Measurements from ENCODE around the gene FILIP1L.

The FILIP1L gene

GRCh38 chr3:99943931-99944761, 170.2 kb downstream of the FILIP1L start:
- DNase-seq: no peak

- DNase-seq: no peak
These were observed 173.1 kb downstream of the FILIP1L start for GRCh38 chr3:99941211-99941610.

GRCh38 chr3:99940350-99940749, 174.0 kb downstream of the FILIP1L start:
- no peak for DNase-seq

GRCh38 chr3:99939876-99940275, 174.4 kb downstream of the FILIP1L start:
- DNase-seq: no peak

- DNase-seq: no peak
These were observed 175.9 kb downstream of the FILIP1L start for GRCh38 chr3:99938270-99938911.

- no peak for DNase-seq
These were observed 179.1 kb downstream of the FILIP1L start for GRCh38 chr3:99934975-99935797.

GRCh38 chr3:99933971-99934750, 180.1 kb downstream of the FILIP1L start:
- DNase-seq: no peak

GRCh38 chr3:99931059-99931458, 183.2 kb downstream of the FILIP1L start:
- no peak for DNase-seq

GRCh38 chr3:99929745-99930139, 184.6 kb downstream of the FILIP1L start:
- no peak for DNase-seq

GRCh38 chr3:99928771-99929744, 185.2 kb downstream of the FILIP1L start:
- no peak for DNase-seq

- no peak for DNase-seq
These were observed 186.4 kb downstream of the FILIP1L start for GRCh38 chr3:99927671-99928457.

- DNase-seq: no peak
These were observed 188.6 kb downstream of the FILIP1L start for GRCh38 chr3:99925584-99926230.

GRCh38 chr3:99923873-99924272, 190.4 kb downstream of the FILIP1L start:
- DNase-seq: no peak

GRCh38 chr3:99921986-99922385, 192.3 kb downstream of the FILIP1L start:
- no peak for DNase-seq

GRCh38 chr3:99921377-99921695, 193.0 kb downstream of the FILIP1L start:
- DNase-seq: no peak

GRCh38 chr3:99920481-99921376, 193.6 kb downstream of the FILIP1L start:
- DNase-seq: no peak

GRCh38 chr3:99919694-99920093, 194.6 kb downstream of the FILIP1L start:
- no peak for DNase-seq

- no peak for DNase-seq
These were observed 195.6 kb downstream of the FILIP1L start for GRCh38 chr3:99918715-99919114.

GRCh38 chr3:99915906-99916432, 198.3 kb downstream of the FILIP1L start:
- no peak for DNase-seq
